ENCODE measurements around the gene MELK.
A peak's percentile ranks its signal among the peaks of the same experiment; 100 is the strongest.

The MELK gene

DNA sequence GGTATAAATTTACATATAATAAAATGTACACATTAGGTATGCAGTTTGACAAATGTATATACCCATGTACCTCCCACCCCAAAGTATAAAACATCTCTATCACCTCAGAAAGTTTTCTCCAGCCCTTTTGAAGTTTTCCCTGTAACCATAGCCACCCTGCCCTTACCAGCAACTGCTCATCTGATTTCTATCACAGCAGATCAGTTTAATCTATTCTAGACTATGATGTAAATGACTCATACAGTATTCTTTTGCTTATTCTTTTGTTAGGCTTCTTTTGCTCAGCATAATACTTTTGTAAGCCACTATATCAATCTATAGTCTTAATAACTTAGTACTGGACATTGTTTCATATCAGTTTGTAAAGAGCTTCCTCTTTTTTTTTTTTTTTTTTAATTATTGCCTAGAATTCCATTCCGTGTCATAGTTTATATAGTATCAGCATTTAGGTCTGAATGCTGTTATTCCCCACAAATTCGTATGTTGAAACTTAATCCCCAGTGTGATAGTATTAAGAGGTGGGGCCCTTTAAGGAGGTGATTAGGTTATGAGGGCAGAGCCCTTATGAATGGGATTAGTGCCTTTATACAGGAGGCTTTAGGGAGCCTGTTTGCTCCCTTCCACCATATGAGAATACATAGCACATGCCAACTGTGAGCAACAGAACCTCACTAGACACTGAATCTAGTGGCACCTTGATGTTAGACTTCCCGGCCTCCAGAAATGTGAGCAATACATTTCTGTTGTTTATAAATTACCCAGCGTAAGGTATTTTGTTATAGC, 20.3 kb downstream of the MELK start:
- Mint-ChIP-seq H3K9me3 (no peaks in the 10 kb centered on the region), H3K4me3 (no peak overlapping the region), H3K27ac (peak overlapping the region; percentile 58), H3K27me3 (ENCODE audit: low read depth, poor library complexity) (no peaks in the 10 kb centered on the region), H3K36me3 (ENCODE audit: low read depth) (peaks cover 71% of the 10 kb centered on the region), H3K4me1 (no peaks in the 10 kb centered on the region)
- no peak for DNase-seq
- TF ChIP-seq, protein P1, sequence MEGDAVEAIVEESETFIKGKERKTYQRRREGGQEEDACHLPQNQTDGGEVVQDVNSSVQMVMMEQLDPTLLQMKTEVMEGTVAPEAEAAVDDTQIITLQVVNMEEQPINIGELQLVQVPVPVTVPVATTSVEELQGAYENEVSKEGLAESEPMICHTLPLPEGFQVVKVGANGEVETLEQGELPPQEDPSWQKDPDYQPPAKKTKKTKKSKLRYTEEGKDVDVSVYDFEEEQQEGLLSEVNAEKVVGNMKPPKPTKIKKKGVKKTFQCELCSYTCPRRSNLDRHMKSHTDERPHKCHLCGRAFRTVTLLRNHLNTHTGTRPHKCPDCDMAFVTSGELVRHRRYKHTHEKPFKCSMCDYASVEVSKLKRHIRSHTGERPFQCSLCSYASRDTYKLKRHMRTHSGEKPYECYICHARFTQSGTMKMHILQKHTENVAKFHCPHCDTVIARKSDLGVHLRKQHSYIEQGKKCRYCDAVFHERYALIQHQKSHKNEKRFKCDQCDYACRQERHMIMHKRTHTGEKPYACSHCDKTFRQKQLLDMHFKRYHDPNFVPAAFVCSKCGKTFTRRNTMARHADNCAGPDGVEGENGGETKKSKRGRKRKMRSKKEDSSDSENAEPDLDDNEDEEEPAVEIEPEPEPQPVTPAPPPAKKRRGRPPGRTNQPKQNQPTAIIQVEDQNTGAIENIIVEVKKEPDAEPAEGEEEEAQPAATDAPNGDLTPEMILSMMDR (IDR thresholded peaks at IDR 0.05), result no peak

DNA sequence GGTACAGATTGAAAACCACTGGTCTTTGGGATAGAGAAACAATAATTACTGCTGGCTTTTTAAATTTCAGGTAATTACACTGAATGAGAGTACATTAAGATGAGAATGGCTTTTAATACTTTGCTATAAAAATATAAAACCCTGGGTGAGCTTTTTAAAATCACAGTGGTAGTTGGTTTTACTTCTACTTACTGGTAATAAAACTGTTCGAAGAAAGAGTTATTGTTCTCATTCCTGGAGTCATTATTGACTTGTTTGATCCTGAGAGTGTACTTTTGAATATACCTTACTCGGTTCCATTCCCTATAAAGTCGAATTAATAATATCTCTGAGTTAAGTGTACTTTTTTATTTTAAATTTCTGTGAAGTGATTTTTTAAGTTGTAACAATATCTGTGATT, 21.5 kb downstream of the MELK start:
- TF ChIP-seq, protein P1 (IDR thresholded peaks at IDR 0.05), result no peak
- Mint-ChIP-seq H3K27me3 (ENCODE audit: low read depth, poor library complexity) (no peaks in the 10 kb centered on the region), H3K4me1 (no peaks in the 10 kb centered on the region), H3K36me3 (ENCODE audit: low read depth) (peaks cover 72% of the 10 kb centered on the region), H3K4me3 (no peak overlapping the region), H3K9me3 (no peaks in the 10 kb centered on the region), H3K27ac (no peak overlapping the region)
- no peak for DNase-seq

DNA sequence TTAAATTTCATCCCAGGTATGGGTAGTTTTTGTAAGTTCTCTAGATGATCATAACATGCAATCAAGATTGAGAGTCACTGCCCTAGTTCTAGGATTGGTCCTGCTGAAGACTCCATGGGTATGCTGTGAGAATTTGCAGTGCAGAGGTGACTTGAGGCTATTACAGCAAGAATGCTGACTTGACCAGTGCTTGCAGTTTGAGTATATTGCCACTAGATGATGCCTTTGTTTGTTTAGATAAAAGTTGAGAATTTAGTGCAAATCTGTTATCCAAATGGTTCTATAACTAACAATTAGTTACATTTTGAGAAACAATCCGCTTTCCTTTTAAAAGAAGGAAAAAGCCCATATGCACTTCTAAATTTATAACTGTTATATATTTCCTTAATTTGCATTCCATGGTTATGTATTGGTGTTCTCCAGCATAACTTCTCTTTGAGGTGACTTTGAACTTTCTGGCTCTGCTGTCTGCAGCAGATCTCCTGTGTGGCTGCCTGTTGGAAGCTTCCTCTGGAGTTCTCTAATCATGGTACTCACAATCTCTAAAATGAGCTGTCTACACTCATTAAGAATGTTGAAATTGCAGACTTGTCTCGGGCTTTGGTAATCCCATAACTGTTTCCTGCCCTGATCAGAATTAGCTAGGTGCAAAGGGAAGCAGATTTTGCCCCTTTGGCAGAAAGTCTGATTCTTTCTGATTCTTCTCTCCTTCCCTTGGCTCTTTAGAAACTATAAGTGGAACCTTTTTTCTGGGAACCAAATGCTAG, 24.9 kb downstream of the MELK start:
- TF ChIP-seq, protein P1 (IDR thresholded peaks at IDR 0.05), result peak; percentile 48
- H3K4me3 Mint-ChIP-seq, result no peak overlapping the region
- DNase-seq, result no peak
- no peaks in the 10 kb centered on the region for H3K9me3 Mint-ChIP-seq
- no peak overlapping the region for H3K27ac Mint-ChIP-seq
- H3K4me1 Mint-ChIP-seq, result no peaks in the 10 kb centered on the region
- no peaks in the 10 kb centered on the region for H3K27me3 Mint-ChIP-seq (ENCODE audit: low read depth, poor library complexity)
- peaks cover 66% of the 10 kb centered on the region for H3K36me3 Mint-ChIP-seq (ENCODE audit: low read depth)

DNA sequence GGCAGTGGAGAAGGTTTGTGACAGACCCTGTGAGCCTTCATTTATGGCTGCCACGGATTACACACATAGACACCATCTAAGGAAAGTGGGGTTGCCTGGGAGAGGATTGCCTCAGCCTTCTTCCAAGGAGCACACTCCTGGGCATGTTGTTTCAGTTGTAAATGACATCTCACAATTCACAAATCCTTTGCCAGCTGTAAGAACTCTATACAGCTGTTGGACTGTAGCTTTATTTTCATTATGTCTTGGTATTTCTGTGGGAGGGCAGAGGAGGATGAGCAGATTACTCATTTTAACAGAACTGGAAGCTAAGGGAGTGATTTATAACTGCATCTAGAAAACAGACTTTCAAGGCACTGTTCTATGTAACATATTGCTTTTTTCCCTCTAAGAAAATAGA, 25.6 kb downstream of the MELK start:
- H3K27ac Mint-ChIP-seq, result peak overlapping the region; percentile 61
- no peak for DNase-seq
- no peaks in the 10 kb centered on the region for H3K4me1 Mint-ChIP-seq

DNA sequence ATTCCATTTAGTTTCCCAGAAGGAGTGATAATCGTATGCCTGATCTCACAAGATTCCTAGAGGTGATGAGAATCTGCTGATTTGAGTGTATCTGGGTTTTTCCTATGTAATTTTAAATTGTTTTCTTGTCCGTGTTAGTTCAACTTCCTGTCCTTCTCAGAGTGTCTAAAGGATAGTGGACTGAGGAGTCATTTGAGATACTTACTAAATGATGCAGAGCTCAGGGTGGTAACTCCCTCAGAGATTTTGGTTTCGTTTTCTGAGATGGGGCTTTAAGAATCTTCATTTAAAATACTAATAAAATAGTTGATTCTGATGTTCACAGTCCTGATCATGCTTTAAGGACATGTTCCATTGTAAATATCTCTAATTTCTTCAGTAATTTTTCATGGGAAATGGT, 30.3 kb downstream of the MELK start:
- Mint-ChIP-seq H3K9me3 (no peaks in the 10 kb centered on the region), H3K36me3 (ENCODE audit: low read depth) (peaks cover 53% of the 10 kb centered on the region), H3K27ac (no peak overlapping the region), H3K4me1 (no peaks in the 10 kb centered on the region), H3K4me3 (no peak overlapping the region), H3K27me3 (ENCODE audit: low read depth, poor library complexity) (no peaks in the 10 kb centered on the region)
- TF ChIP-seq, protein P1 (IDR thresholded peaks at IDR 0.05), result no peak
- no peak for DNase-seq

More for the DNA sequence above, 25.6 kb downstream of the MELK start:
- H3K9me3 Mint-ChIP-seq, result no peaks in the 10 kb centered on the region
- H3K27me3 Mint-ChIP-seq (ENCODE audit: low read depth, poor library complexity), result no peaks in the 10 kb centered on the region
- peaks cover 59% of the 10 kb centered on the region for H3K36me3 Mint-ChIP-seq (ENCODE audit: low read depth)
- TF ChIP-seq, protein P1 (IDR thresholded peaks at IDR 0.05), result no peak
- H3K4me3 Mint-ChIP-seq, result no peak overlapping the region
